DMS53 (cell line): ENCODE results near the gene CYP46A1.
"Not testable (repeated sequence)": the region's sequence is repeated elsewhere in the genome, so short reads cannot be mapped to it uniquely, and the experiment has no call there.

Experiments used
- DNase-seq: peaks from one replicate; lab custom pipeline; 2025; lab: John Stamatoyannopoulos, UW

CYP46A1 gene

DNA sequence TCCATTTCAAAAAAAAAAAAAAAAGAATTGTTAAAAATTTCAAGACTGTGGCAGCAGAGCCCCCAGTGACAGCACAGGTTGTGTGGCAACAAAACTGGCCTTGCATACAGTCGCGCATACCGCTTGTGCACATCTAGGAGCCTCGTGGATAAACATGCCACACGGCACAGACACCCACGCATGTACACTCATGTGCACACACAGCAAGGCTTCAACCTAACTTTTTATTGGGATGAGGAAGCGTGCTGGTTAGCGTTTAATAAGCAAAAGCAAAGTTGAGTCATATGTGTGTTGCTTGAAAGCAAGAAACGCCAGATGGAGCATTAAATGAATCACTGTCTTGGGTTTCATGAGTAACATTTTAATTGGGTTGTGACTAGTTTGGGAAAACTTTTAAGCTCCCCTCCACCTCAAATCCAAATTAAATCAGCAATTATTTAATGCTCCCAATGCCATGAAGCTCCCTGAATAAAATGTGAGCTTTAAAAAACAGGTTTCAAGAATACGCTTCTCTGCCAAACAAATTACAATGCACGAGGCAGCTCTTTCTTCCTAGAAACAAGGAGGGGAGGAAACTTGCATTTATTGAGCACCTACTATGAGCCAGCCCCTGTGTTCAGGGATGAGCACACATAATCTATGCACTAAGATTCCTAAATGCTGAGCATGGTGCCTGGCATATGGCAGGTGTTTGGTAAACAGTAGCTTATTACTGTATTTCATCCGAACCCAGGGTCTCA is 73.4 kb downstream of the CYP46A1 start:
- DNase-seq = no peak

DNA sequence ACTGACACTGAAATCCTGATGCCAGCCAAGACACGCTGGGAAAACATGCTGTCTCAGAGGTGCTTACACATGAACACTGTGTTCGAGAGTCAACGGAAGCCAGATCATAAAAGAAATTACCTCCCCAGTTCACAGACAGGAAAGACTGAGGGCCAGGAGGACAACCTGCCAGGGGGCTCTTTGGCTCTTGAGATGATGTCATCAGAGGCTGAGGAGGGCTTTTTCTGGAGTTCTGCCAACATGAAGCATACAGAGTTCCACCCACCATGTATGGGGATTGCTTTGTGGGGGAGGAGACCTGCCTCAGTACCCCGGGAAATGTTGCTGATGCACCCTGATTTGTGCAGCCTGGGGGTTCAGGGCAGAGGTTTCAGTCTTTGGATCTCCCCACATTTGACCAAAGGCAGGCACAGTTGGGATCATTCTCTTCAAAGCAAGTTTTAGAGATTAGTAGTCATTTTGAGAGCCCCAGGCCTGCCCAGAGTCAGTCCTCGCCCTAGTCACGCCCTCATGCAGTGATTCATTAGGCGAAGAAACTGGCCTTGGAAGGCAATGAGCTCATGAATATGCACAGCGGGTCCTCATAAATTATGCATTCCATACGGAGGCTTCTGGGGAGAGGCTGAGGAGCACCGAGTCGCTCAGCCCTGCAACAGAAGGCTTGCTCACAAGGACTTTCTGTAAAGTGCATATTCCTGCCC is 74.2 kb downstream of the CYP46A1 start:
- no peak for DNase-seq

DNA sequence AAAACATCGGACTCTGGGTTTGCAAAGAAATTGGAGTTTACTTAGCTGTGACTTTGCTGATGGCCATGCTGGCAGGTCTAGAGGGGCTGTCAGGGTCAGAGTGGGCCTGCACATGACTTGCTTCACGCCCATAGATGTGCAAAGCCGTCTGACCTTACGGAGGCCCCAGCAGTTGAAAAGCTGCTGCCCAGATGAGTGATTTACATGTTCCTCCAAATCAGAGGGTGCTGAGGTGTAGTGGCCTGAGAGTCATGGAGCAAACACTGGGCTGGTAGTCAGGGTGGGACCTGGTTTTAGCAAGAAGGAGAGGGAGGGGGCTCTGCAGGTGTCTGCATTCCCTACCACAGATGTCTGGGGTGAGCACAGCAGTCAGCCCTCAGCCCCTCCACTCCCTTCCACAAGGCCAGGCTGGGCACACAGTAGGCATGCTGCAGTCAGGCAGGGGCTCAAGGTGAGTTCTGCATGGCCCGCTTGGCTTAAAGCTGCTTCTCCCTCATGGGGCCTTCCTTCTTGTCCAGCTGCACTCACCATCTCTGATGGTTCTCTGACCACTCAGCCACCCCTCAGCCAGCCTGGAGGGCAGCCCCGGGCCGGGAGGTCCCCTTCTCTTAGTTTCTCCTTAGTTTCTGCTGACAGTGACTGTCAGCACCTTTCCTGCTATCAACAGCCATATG is 74.9 kb downstream of the CYP46A1 start:
- no peak for DNase-seq

DNA sequence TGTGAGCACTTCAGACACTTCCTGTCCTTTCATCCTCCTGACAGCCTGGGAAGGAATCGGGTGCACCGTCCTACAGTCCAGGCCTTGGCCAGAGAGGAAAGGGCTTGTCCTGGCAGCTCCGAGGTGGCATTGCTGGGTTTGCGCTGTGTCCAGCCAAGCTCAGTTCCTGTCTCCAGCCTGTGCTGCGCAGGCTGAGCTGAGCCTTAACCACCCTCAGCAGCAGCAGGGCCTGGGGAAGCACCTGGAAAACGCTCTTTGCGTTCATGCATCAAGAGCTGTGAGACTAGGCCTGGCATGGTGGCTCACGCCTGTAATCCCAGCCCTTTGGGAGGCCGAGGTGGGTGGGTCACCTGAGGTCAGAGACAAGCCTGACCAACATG is 75.4 kb downstream of the CYP46A1 start:
- DNase-seq = peak; percentile 33

DNA sequence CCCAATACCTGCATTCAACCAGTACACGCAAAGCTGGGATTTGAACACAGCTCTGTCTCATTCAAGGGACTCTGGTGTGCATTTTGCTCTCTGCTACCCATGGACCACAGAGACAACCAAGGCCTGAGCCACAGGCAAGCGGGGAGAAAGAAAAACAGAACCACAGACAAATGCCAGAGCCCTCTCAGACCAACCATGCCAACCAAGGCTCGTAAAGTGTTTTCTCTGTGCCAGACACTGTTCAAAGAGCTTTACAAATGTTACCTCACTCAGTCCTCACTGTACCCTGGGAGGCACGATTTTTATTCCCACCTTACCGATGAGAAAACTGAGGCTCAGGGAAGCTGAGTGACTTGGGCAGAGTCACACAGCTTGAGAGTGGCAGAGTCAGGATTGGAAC is 76.7 kb downstream of the CYP46A1 start:
- no peak for DNase-seq

DNA sequence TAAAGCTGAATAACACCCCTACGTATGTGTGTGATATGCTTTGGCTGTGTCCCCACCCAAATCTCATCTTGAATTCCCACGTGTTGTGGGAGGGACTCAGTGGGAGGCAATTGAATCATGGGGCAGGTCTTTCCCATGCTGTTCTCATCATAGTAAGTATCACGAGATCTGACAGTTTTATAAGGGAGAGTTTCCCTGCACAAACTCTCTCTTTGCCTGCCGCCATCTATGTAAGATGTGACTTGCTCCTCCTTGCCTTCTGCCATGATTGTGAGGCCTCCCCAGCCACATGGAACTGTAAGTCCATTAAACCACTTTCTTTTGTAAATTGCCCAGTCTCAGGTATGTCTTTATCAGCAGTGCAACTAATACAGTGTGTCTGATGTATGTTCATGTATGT is 78.8 kb downstream of the CYP46A1 start:
- not testable (repeated sequence) for DNase-seq

DNA sequence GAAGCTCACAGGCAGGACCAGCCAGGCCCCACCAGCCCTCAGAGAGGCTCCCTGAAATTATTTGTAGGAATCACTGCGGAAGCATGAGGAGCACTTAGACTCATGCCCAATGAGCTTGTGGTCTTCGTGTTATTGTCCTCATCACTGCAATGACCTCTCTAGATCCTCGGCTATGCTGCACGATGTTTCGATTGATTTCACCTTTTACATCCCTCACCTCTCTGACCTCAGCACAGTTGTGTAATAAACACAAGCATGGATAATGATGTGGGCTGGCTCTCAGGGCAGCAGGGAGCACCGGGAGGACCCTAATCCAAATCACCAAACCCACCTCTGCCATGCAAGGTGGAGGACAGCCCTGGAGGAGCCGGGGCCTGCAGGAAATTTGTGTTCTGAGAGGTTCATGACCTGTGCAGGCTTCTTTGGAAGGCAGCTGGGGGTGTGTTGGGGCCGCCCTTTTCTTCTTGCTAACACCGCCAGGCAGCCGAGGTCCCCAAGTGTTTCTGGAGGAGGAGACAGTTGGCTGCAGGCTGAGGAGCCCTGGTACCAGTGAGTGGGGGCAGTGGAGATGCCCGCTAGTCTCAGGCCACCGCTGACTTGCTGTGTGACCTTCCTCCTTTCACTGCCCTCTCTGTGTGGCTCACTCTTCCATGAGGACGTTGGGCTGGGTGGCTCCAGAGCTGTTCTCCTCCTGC is 79.6 kb downstream of the CYP46A1 start:
- DNase-seq = no peak

DNA sequence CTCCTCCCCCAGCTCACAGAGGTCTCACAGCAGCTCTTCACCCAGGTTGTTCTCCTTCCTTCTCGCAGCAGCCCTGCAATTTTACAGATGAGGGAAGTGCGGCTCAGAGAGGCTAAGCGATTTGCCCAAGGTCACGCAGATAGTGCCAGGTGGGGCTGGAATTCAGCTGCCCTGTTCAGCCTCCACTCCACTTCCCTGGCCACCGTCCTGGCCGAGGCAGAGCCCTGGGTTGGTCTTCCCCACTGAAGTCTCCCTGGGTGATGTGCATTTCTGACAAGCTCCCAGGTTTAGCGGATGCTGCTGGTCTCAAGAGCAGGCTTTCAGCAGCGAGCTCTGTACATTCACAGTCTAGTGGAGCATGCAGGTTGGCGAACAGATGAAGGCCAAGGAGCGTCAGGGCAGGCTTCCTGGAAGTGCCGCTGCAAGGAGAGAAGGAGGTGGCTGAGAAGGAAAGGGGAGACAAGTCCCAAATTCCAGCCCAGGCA is 80.2 kb downstream of the CYP46A1 start:
- no peak for DNase-seq

DNA sequence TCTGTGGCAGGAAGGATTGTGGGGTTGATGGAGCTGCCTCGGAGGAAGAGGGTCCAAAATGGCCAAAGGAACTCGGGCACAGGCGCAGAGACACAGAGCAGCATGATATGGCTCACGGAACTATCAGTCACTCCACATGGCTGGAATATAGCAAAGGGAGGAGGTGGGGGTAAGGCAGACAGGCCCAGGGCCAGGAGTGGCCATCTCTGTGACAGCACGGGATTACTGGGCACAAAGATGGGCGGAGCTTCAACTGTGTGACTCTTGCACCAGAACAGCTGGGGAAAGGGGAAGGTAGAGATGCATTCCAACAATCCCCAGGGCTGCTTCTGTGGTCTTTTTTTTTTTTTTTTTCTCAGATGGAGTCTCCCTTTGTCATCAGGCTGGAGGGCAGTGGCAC is 84.3 kb downstream of the CYP46A1 start:
- DNase-seq = no peak

DNA sequence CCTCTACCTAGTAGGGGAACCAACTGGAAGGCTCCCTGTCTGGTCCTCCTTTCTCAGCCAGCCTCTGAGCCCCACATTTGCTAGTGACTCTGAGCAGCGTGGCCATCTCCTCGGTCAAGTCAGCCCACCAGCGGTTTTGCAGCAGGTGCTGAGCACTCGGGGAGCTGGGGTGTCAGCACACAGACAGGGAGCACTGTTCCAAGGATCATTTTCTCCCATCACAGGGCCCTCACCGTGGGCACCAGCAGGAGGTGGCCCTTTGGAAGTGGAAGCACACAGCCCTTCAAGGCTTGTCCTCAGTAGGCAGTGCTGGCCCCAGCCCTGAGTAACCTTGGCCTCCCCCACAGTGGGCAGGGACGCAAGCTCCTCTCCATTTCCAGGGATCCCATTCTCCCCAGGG is 85.0 kb downstream of the CYP46A1 start:
- DNase-seq = no peak

DNA sequence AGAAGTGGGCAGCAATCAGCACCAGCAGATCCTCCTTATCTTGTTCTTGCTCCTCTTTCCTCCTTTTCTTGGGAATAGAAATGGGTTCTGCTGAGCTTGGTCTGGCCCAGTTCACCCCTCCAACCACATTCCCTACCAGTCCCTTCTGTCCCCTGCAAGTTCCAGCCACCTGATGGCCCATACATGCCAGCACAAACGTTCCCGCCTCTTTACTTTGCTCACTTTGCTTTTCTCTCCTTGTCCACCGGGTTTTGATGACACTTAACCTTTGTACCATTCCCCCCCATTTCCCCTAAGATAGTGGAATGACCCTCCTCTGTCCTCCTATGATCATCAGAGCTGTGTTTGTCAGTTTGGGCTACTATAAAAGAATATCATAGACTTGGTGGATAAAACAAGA is 85.7 kb downstream of the CYP46A1 start:
- DNase-seq = no peak

DNA sequence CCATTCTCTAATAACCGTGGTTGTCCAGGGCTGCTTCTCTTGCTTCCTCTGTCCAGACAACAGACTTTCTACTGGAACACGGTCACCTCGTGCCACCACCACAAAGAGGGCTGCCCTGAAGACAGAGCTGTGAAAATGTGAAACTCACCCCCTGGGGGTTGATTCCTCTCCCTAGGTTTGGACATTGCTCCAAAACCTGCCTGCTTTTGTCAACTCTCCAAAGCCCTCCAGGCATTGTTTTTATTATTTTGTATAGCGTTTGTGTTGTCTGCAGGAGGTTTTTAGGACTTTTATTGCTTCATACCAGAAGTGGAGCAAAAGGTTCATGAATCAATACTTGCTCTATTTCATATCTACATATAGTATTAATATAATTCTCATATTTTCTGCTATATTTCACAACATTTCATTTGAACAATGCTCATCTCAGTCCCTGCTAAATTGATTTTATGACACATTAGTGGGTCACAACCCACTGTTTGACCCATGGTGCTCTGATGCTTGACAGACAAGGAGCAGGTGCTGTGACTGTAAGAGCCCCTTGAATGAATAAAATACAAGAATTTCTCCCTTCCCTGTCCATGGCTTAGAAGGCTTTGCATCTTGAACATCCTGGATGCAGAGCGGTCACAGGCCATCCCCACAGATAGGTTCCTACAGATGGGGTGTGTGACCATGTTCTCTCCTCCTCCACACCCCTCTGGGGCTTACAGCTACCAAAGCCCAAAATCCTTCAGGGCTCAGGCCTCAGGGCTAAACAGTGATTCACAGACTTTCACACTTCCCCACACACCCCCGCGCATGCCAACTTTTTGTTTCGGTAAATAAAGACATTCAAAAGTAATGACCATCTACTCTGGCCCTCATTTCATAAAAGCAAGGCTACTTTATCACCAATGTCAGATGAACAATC is 88.5 kb downstream of the CYP46A1 start:
- DNase-seq = no peak

DNA sequence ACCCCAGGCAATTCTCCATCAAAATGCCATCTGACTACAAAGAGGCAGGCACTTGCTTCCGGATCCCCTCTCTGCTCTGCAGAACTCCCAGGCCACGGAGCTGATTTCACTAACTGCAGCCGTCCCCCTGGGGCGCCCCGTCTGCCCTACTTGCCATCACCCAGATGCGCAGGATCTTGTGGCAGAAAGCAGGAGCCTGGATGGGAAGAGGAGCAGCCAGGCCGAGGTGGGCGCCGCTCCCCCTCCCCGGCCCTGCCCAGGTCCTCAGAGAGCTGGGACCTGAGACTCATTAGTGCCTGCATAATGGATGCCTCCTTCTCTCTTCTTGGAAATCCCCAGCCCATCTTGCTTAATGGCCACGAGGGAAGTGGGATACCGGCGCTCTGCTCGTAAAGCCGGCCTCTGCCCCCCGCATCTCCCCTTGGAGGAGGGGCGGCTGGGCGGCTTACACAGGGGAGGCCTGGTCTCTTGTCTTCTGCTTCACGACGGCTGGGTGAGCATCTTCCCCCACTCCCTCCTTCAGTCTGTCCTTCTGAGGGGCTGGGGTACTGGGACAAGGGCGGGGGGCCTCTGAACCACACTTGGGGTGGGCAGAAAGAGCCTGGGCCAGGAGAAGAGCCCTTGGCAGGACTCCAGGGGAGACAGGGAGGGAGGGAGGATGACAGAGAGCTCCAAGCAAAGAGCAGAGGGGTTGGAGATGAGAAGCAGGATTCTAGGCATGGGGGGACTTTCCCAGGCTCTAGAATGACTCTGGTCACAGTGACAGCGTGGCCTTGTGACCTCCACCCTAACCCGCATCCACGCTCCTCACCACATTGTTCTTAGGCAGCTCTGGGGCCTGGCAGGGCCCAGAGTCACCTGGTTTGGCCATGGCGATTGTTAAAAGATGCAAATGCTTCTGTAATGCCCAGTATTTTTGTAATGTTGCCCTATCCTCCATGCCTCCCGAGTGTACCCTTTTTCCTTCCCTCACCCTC is 89.7 kb downstream of the CYP46A1 start:
- DNase-seq = no peak

DNA sequence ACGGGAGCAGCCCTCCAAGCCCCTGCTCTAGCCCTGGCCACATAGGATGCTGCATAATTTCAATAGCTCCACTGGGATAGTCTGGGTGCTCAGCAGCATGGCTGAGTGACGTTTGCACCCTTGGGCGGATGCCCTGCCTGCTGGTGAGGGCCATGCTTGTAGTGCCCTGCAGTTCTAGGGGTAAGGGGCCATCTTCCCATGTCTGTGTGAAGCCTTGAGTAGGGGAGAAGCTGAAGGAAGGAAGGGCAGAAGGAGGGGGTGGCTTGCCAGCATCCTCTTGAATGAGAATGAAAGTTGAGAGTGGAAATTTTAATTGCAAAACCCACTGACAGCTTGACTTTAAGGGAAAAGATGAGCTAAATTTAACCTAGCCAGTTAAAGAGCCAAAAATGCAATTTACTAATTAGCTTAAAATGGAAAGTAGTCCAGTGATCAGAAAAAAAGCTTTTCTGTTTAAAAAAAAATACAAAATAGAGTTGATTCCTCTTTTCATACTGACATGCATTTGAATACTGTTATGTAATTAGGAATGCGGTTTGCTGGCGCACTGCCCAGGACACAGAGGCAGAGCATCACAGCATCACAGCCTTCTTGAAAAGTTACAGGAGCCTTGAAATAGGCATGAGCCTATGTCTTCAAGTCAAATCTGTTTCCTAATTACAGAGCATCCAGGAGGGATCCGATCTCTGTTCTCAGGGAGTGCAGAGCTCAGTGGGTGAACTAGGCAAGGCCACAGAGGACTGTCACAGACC is 90.6 kb downstream of the CYP46A1 start:
- DNase-seq = no peak

DNA sequence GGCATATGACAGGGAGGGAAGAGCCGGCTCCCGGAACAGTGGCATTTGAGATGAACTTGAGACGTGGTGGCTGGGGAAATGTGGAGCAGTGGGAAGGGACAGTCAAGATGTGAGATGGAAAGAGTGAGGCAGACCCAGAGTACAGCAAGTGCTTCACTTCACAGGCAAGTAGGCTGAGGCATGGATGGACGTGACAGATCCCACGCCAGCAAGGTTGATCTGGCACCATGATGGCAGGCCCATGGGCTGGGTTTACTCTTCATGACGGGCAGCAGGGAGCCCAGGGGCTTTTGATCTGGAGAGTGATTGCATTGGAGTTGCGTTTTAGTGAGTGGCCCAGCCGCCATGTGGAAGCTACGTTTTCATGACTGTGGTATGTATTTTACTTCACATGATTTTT is 91.3 kb downstream of the CYP46A1 start:
- DNase-seq = no peak
